K562 (cell line): Measurements from ENCODE around the gene ARHGAP26. TPM values are rescaled to one million over a fixed set of nuclear protein-coding genes. Genes with fewer than 3 reads are reported as not detected.

Experiments
- ATAC-seq: fragments of 200-7000 bp; cut with Tn5 transposase; 3 replicates; pipeline ENCODE4 v1.9.1; 2020; ENCODE audit warnings: moderate library complexity
- BruUV-seq: library from RNA; stranded (reverse); fragments of 400-500 nt; replicated peaks from 2 replicates; lab custom pipeline; 2021; lab: Mats Ljungman, UMichigan
- CTCF ChIA-PET: fragments of 300-600 bp; formaldehyde crosslinking; extraction: SDS; loops from one replicate; lab custom pipeline; 2021; ENCODE audit warnings: low intra/inter-chr PET ratio; lab: Yijun Ruan, JAX
- POLR2A ChIA-PET: fragments of 300-600, 350-650 bp; sonication (Branson Sonifier 250); formaldehyde crosslinking; extraction: SDS; loops from one replicate; lab custom pipeline; 2021; ENCODE audit warnings: antibody characterized with exemption, inconsistent platforms; lab: Yijun Ruan, JAX
- DNase-seq, 4 experiments: peaks; one replicate each; pipeline versions ENCODE4 v3.0.0 to v3.0.0-alpha.2; 2011 to 2018; ENCODE audit warnings: low spot score in 3 of 4, mixed read lengths in 3 of 4; ENCODE audit errors: extremely low read depth in 1 of 4
- FAIRE-seq: peaks from 2 replicates; lab custom pipeline; 2011; peaks lifted over from hg19 to GRCh38; lab: Jason Lieb, UNC
- H2AFZ ChIP-seq: 2 replicates; pipeline ENCODE4 v1.6.0; 2011; ENCODE audit warnings: low read depth, low read length, control low read depth, inconsistent platforms
- H3K27ac ChIP-seq: fragments of 200-600 bp; 3 replicates; pipeline ENCODE4 v1.8.0; 2011; ENCODE audit warnings: low read depth, mild to moderate bottlenecking, control low read depth, inconsistent platforms, low read length, moderate library complexity, mixed read lengths; ENCODE audit errors: extremely low read depth
- H3K27me3 ChIP-seq, 2 experiments: fragments of 300-600 bp in 1 of 2; 2 replicates in 1 of 2; 3 replicates in 1 of 2; pipeline versions ENCODE4 v1.6.0 to v1.8.0; 2011; ENCODE audit warnings: inconsistent platforms in 2 of 2, low read length in 2 of 2, mild to moderate bottlenecking in 1 of 2, mixed read lengths in 1 of 2, moderate library complexity in 1 of 2; ENCODE audit not compliant: control insufficient read depth in 2 of 2, insufficient read depth in 2 of 2
- H3K36me3 ChIP-seq: fragments of 300-600 bp; 3 replicates; pipeline ENCODE4 v1.8.0; 2011; ENCODE audit warnings: mild to moderate bottlenecking, low read length, inconsistent platforms; ENCODE audit not compliant: control insufficient read depth, insufficient read depth
- H3K4me1 ChIP-seq, 2 experiments: fragments of 200-600 bp in 1 of 2; replicated peaks in 1 of 2; 2 replicates in 1 of 2; 3 replicates in 1 of 2; pipeline versions ENCODE4 v1.5.1 to v1.8.0; 2011; ENCODE audit warnings: inconsistent platforms in 2 of 2, low read length in 2 of 2, mild to moderate bottlenecking in 1 of 2, mixed read lengths in 1 of 2, moderate library complexity in 1 of 2; ENCODE audit not compliant: control insufficient read depth in 2 of 2, insufficient read depth in 2 of 2
- H3K4me2 ChIP-seq: 2 replicates; pipeline ENCODE4 v1.6.1; 2011; ENCODE audit warnings: low read length, control low read depth, inconsistent platforms, mixed read lengths; ENCODE audit not compliant: insufficient read depth
- H3K4me3 ChIP-seq: fragments of 200-600 bp; sonication (generic), shearing (Covaris generic); 2 replicates; pipeline ENCODE4 v1.5.1; 2016; ENCODE audit warnings: control low read depth, inconsistent platforms
- H3K79me2 ChIP-seq: fragments of 200-600 bp; 3 replicates; pipeline ENCODE4 v1.8.0; 2011; ENCODE audit warnings: low read length, inconsistent platforms; ENCODE audit not compliant: control insufficient read depth, insufficient read depth
- H3K9ac ChIP-seq, 2 experiments: 2 replicates each; pipeline versions ENCODE4 v1.6.0 to v1.6.1; 2011; ENCODE audit warnings: low read depth in 2 of 2, low read length in 2 of 2, control low read depth in 1 of 2, inconsistent platforms in 1 of 2, mild to moderate bottlenecking in 1 of 2, mixed read lengths in 1 of 2; ENCODE audit not compliant: insufficient read depth in 1 of 2
- H3K9me1 ChIP-seq: one replicate; pipeline ENCODE4 v1.6.0; 2011; ENCODE audit warnings: inconsistent platforms, mild to moderate bottlenecking, low read length, moderate library complexity; ENCODE audit not compliant: control insufficient read depth, insufficient read depth
- H3K9me3 ChIP-seq: replicated peaks from 2 replicates; pipeline ENCODE4 v1.5.1; 2011; ENCODE audit warnings: low read depth, low read length, inconsistent platforms; ENCODE audit not compliant: control insufficient read depth, insufficient read depth
- H4K20me1 ChIP-seq: replicated peaks from 2 replicates; pipeline ENCODE4 v1.6.1; 2011; ENCODE audit warnings: low read length, inconsistent platforms, mixed read lengths; ENCODE audit not compliant: control insufficient read depth, insufficient read depth
- EP400 ChIP-seq: fragments of 450-650 bp; IDR thresholded peaks from 2 replicates; pipeline ENCODE4 v1.6.1; 2017; ENCODE audit warnings: antibody characterized with exemption, mild to moderate bottlenecking, moderate library complexity
- GTF2E2 ChIP-seq: fragments of 200-800 bp; sonication (Bioruptor generic); IDR thresholded peaks from 2 replicates; pipeline ENCODE4 v1.6.1; 2016; ENCODE audit warnings: missing genetic modification characterization, missing compliant biosample characterization
- HDAC8 ChIP-seq: fragments of 450-650 bp; IDR thresholded peaks from 2 replicates; pipeline ENCODE4 v1.6.1; 2016; ENCODE audit warnings: mild to moderate bottlenecking, missing genetic modification characterization, moderate library complexity, missing compliant biosample characterization
- HDGF ChIP-seq: fragments of 450-650 bp; IDR thresholded peaks from 2 replicates; pipeline ENCODE4 v1.6.1; 2016
- HOXB6 ChIP-seq: fragments of 250-450 bp; sonication (Bioruptor Pico); IDR thresholded peaks from 2 replicates; pipeline ENCODE4 v1.5.1; 2022; ENCODE audit warnings: mild to moderate bottlenecking, borderline replicate concordance
- NR1H2 ChIP-seq: sonication (generic); formaldehyde crosslinking; IDR thresholded peaks from 2 replicates; pipeline ENCODE4 v1.4.0; 2020; ENCODE audit warnings: mild to moderate bottlenecking, missing genetic modification reagents
- RBFOX2 ChIP-seq: fragments of 200-400 bp; formaldehyde crosslinking; IDR thresholded peaks from 2 replicates; pipeline ENCODE4 v1.6.1; 2017; ENCODE audit warnings: low read depth, mild to moderate bottlenecking, low read length, moderate library complexity
- SMAD1 ChIP-seq: fragments of 150-350 bp; IDR thresholded peaks from 2 replicates; pipeline ENCODE4 v1.6.1; 2014; ENCODE audit warnings: low read length, low read depth; ENCODE audit not compliant: partially characterized antibody
- SMARCB1 ChIP-seq: IDR thresholded peaks from 2 replicates; pipeline ENCODE4 v1.6.1; 2011; ENCODE audit warnings: improper control_type of control experiment, low read depth; ENCODE audit not compliant: insufficient read length
- ZNF217 ChIP-seq: sonication (generic); formaldehyde crosslinking; IDR thresholded peaks from 2 replicates; pipeline ENCODE4 v1.8.0; 2022; ENCODE audit warnings: mild to moderate bottlenecking, missing genetic modification reagents
- ZNF592 ChIP-seq: fragments of 450-650 bp; IDR thresholded peaks from 2 replicates; pipeline ENCODE4 v1.6.1; 2017; ENCODE audit warnings: antibody characterized with exemption, mild to moderate bottlenecking
- ZNF696 ChIP-seq: fragments of 250-450 bp; sonication (Bioruptor Pico); conservative IDR thresholded peaks from 2 replicates; pipeline ENCODE4 v1.4.0; 2020; ENCODE audit warnings: mild to moderate bottlenecking, moderate library complexity
- ZNF764 ChIP-seq: fragments of 250-450 bp; sonication (Bioruptor Pico); IDR thresholded peaks from 2 replicates; pipeline ENCODE4 v1.4.0; 2020; ENCODE audit warnings: low read depth, mild to moderate bottlenecking, moderate library complexity
- WGBS: fragments of 100-300 bp; shearing (Covaris generic); methylation state at CpG from one replicate; pipeline ENCODE4 v1.1.6; 2016; ENCODE audit warnings: low coverage, mixed read lengths; ENCODE audit not compliant: insufficient coverage; ENCODE audit errors: missing lambda C conversion rate; 5-methylcytosine and 5-hydroxymethylcytosine counted together
- in situ Hi-C: fragments of 300-500 bp; cut with MboI; formaldehyde crosslinking; loops from 4 replicates; pipeline ENCODE4 v1.15.0; 2018; ENCODE audit warnings: inconsistent platforms, mixed read lengths
- intact Hi-C: fragments of 100-400 bp; cut with micrococcal nuclease; formaldehyde crosslinking; loops from 2 replicates; pipeline ENCODE4 v1.14.2; 2022
- polyA plus RNA-seq, 8 experiments: library from polyadenylated mRNA; depleted of rRNA in 4 of 8; stranded (reverse) in 5 of 8; unstranded in 3 of 8; fragments of >200 nt; fragmentation: Nextera tagmentation in 2 of 8; fragmentation: Illumina TruSeq in 1 of 8; extraction: Ambion mirVana in 2 of 8; extraction: Trizol in 1 of 8; gene quantifications; 2 replicates each; pipeline versions ENCODE4 v1.2.1 to v1.2.3, GENCODE V29; 2011 to 2014; ENCODE audit warnings: inconsistent platforms in 1 of 8, missing spikeins in 1 of 8
- total RNA-seq, 7 experiments: library from RNA; depleted of rRNA in 6 of 7; stranded (reverse); fragments of >200 nt in 6 of 7; fragmentation: Illumina TruSeq in 2 of 7; extraction: Trizol in 2 of 7; gene quantifications; 2 replicates each; pipeline versions ENCODE4 v1.2.1 to v1.2.3, GENCODE V29; 2011 to 2021; ENCODE audit warnings: low replicate concordance in 1 of 7
- TF ChIP-seq, protein P1 (sequence below): fragments of 150-350 bp; conservative IDR thresholded peaks from 2 replicates; pipeline ENCODE4 v1.6.1; 2014; ENCODE audit warnings: low read length

ARHGAP26 gene
- total and polyA plus RNA-seq, 9 of the 15 experiments (the other 6 are each of a cell fraction or from before 2014, with no cell fraction given) = 0.13 to 1.1 (median 0.55) TPM

DNA sequence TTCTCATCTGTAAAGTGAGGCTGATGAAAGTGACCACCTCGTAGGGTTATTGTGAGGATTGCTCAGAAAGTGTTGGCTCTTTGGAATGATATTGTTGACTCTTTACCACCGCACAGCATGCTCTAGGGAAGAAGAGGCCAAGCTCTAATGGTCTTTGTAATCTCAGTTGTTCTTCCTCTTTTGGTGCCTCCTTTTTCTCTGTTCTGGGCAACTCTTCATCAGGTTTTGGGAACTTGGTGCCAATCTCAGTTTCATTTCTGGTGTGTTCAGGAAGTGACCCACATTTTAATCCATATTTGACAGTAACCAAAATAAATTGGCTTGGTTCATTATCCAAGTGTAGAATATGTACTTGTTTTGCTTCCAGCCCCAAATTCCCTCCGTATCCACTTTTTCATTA lies 25.1 kb downstream of the ARHGAP26 start:
- POLR2A ChIA-PET = no interaction called here
- BruUV-seq = no TSS peak
- no peak for DNase-seq
- no peak overlapping the region for H3K27ac ChIP-seq
- no peak overlapping the region for H3K9ac ChIP-seq
- no peaks in the 10 kb centered on the region for H3K79me2 ChIP-seq
- H4K20me1 ChIP-seq = no peaks in the 10 kb centered on the region
- H3K4me2 ChIP-seq = no peak overlapping the region
- no peak for TF ChIP-seq HDAC8 (tag)
- TF ChIP-seq SMARCB1 = no peak
- TF ChIP-seq NR1H2 (CRISPR knock-in tag) = no peak
- no peak for TF ChIP-seq EP400
- no peak for TF ChIP-seq RBFOX2
- TF ChIP-seq SMAD1 = no peak
- no peak for TF ChIP-seq GTF2E2 (tag)
- TF ChIP-seq, protein P1, sequence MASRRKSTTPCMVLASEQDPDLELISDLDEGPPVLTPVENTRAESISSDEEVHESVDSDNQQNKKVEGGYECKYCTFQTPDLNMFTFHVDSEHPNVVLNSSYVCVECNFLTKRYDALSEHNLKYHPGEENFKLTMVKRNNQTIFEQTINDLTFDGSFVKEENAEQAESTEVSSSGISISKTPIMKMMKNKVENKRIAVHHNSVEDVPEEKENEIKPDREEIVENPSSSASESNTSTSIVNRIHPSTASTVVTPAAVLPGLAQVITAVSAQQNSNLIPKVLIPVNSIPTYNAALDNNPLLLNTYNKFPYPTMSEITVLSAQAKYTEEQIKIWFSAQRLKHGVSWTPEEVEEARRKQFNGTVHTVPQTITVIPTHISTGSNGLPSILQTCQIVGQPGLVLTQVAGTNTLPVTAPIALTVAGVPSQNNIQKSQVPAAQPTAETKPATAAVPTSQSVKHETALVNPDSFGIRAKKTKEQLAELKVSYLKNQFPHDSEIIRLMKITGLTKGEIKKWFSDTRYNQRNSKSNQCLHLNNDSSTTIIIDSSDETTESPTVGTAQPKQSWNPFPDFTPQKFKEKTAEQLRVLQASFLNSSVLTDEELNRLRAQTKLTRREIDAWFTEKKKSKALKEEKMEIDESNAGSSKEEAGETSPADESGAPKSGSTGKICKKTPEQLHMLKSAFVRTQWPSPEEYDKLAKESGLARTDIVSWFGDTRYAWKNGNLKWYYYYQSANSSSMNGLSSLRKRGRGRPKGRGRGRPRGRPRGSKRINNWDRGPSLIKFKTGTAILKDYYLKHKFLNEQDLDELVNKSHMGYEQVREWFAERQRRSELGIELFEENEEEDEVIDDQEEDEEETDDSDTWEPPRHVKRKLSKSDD = no peak
- no peak for TF ChIP-seq HOXB6 (CRISPR knock-in tag)
- TF ChIP-seq ZNF592 = no peak
- no peak for TF ChIP-seq ZNF696 (CRISPR knock-in tag)
- no peak for TF ChIP-seq ZNF764 (CRISPR knock-in tag)
- no peak for TF ChIP-seq ZNF217 (CRISPR knock-in tag)
- no peak for TF ChIP-seq HDGF
- TF ChIP-seq, all 486 proteins: peak for 0
- ATAC-seq (no peak), FAIRE-seq (no peak)
- 0% methylated on average over 3 of the region's 3 CpGs for WGBS
- Histone ChIP-seq H3K36me3 (no peaks in the 10 kb centered on the region), H3K4me3 (no peak overlapping the region), H3K27me3 (peaks cover 13 to 16% of the 10 kb centered on the region in 2 experiments; a peak in 3 of 5 replicates), H2AFZ (no peak overlapping the region), H3K9me3 (no peaks in the 10 kb centered on the region), H3K9me1 (no peaks in the 10 kb centered on the region), H3K4me1 (no peaks in the 10 kb centered on the region)
- in situ Hi-C loops (no loop called here), intact Hi-C loops (no loop called here)
- CTCF ChIA-PET = no interaction called here
